ENCODE data around the gene MELK.

Gene MELK

GRCh38 chr9:36713515-36714490 is 141.1 kb downstream of the MELK start:
- Histone ChIP-seq H3K27me3 (ENCODE audit: control insufficient read depth in 1 of 2, insufficient read depth in 2 of 2, low read length in 2 of 2) (no peaks in the 10 kb centered on the region), H3K9ac (ENCODE audit: low read length in 2 of 2) (no peak overlapping the region), H3K9me3 (ENCODE audit: control insufficient read depth in 2 of 2, low read length in 2 of 2) (peaks cover 0 to 3% of the 10 kb centered on the region in 2 donors), H3K27ac (ENCODE audit: low read length) (no peak overlapping the region), H3K36me3 (ENCODE audit: control insufficient read depth in 2 of 2, insufficient read depth in 2 of 2, low read length in 2 of 2) (no peaks in the 10 kb centered on the region), H3K4me1 (ENCODE audit: control insufficient read depth, insufficient read depth, low read length) (no peaks in the 10 kb centered on the region), H3K4me3 (ENCODE audit: low read length in 2 of 2) (no peak overlapping the region)

GRCh38 chr9:36716496-36716895 is 143.8 kb downstream of the MELK start:
- Histone ChIP-seq H3K4me1 (ENCODE audit: control insufficient read depth, insufficient read depth, low read length) (no peaks in the 10 kb centered on the region), H3K9me3 (ENCODE audit: control insufficient read depth in 2 of 2, low read length in 2 of 2) (peaks cover 0 to 3% of the 10 kb centered on the region in 2 donors), H3K9ac (ENCODE audit: low read length in 2 of 2) (no peak overlapping the region), H3K36me3 (ENCODE audit: control insufficient read depth in 2 of 2, insufficient read depth in 2 of 2, low read length in 2 of 2) (no peaks in the 10 kb centered on the region), H3K4me3 (ENCODE audit: low read length in 2 of 2) (no peak overlapping the region), H3K27me3 (ENCODE audit: control insufficient read depth in 1 of 2, insufficient read depth in 2 of 2, low read length in 2 of 2) (no peaks in the 10 kb centered on the region), H3K27ac (ENCODE audit: low read length) (no peak overlapping the region)

DNA sequence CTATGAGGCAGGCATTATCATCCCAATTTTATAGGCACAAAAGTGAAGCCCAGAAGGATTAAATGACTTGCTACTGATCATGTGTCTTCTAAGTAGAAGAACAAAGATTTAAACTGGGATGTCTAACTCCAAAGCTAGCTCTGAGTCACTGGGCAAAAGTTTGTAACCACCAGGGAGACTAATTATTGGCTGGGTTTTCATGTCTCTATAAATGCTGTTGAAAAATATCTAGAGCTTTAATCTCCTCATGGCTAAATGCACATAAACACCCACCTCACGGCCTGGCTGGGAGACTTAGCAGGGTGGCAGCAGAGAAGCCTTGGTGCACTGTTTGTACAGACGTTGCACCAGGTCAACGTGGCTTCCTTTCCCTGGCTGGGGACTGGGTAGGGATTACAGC is 144.6 kb downstream of the MELK start:
- Histone ChIP-seq H3K27ac (ENCODE audit: low read length) (no peak overlapping the region), H3K36me3 (ENCODE audit: control insufficient read depth in 2 of 2, insufficient read depth in 2 of 2, low read length in 2 of 2) (no peaks in the 10 kb centered on the region), H3K9me3 (ENCODE audit: control insufficient read depth in 2 of 2, low read length in 2 of 2) (peaks cover 0 to 3% of the 10 kb centered on the region in 2 donors), H3K4me1 (ENCODE audit: control insufficient read depth, insufficient read depth, low read length) (no peaks in the 10 kb centered on the region), H3K4me3 (ENCODE audit: low read length in 2 of 2) (no peak overlapping the region), H3K27me3 (ENCODE audit: control insufficient read depth in 1 of 2, insufficient read depth in 2 of 2, low read length in 2 of 2) (no peaks in the 10 kb centered on the region), H3K9ac (ENCODE audit: low read length in 2 of 2) (no peak overlapping the region)

DNA sequence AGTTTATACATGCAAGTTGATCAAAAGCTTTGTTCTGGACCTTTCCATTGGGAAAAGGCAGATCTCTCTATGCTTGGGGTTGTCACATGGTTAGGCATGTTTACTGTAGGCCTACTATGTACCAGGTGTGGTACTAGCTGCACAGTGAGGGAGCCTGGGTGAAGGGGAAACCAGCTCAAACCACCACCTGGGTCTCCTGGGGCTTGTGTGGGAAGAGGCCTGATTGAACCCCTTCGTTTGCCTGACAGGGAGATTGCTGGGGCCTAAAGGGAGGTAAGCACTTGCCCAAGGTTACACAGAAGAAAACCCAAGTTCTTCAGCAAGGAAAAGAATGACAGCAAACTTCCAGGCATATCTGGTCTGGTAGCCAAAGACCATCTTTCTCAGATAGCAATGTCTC is 145.9 kb downstream of the MELK start:
- H3K27me3 ChIP-seq (ENCODE audit: control insufficient read depth in 1 of 2, insufficient read depth in 2 of 2, low read length in 2 of 2): no peaks in the 10 kb centered on the region
- no peak overlapping the region for H3K9ac ChIP-seq (ENCODE audit: low read length in 2 of 2)
- H3K36me3 ChIP-seq (ENCODE audit: control insufficient read depth in 2 of 2, insufficient read depth in 2 of 2, low read length in 2 of 2): no peaks in the 10 kb centered on the region
- H3K4me1 ChIP-seq (ENCODE audit: control insufficient read depth, insufficient read depth, low read length): no peaks in the 10 kb centered on the region
- no peak overlapping the region for H3K27ac ChIP-seq (ENCODE audit: low read length)
- H3K9me3 ChIP-seq (ENCODE audit: control insufficient read depth in 2 of 2, low read length in 2 of 2): no peaks in the 10 kb centered on the region
- no peak overlapping the region for H3K4me3 ChIP-seq (ENCODE audit: low read length in 2 of 2)

- H3K9ac ChIP-seq (ENCODE audit: low read length in 2 of 2): no peak overlapping the region
- H3K4me1 ChIP-seq (ENCODE audit: control insufficient read depth, insufficient read depth, low read length): no peaks in the 10 kb centered on the region
- no peak overlapping the region for H3K4me3 ChIP-seq (ENCODE audit: low read length in 2 of 2)
- peaks cover 0 to 4% of the 10 kb centered on the region in 2 donors for H3K27me3 ChIP-seq (ENCODE audit: control insufficient read depth in 1 of 2, insufficient read depth in 2 of 2, low read length in 2 of 2)
- no peak overlapping the region for H3K27ac ChIP-seq (ENCODE audit: low read length)
- H3K9me3 ChIP-seq (ENCODE audit: control insufficient read depth in 2 of 2, low read length in 2 of 2): no peaks in the 10 kb centered on the region
- H3K36me3 ChIP-seq (ENCODE audit: control insufficient read depth in 2 of 2, insufficient read depth in 2 of 2, low read length in 2 of 2): no peaks in the 10 kb centered on the region
These were observed 147.3 kb downstream of the MELK start for GRCh38 chr9:36720043-36720442.

DNA sequence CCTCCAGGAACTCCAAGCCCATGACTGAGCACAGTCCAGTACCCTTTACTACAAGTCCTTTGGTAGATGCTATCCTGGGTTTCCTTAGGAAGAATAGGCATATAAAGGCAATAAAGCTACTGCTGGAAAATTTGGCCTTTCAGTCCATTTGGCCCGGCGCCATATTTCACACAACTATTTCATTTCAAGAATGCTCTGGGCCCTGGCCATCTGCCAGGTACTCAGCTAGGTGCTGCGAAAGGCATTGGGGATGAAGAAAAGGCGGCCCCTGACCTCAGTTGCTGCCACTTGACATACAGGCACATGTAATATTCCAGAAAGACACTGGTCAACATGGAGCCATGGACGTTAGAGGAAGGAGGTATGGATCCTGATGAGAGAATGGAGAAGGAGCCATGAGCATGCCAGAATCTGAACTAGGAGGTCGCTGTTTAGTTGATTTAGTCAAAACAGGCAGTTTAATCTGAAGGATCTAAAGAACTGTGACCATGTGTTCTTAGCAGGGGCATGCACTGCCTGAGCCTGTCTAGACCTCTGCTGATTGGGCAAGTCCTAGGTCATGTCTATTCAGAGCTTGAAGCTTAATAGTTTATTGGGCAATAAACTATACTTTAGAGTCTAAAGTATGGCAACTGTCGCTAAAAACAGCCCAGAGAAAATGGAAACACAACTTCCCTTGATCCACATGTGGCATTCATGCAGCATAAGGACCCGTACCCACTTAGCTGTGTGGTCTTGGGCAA is 149.3 kb downstream of the MELK start:
- Histone ChIP-seq H3K4me3 (ENCODE audit: low read length in 2 of 2) (no peak overlapping the region), H3K36me3 (ENCODE audit: control insufficient read depth in 2 of 2, insufficient read depth in 2 of 2, low read length in 2 of 2) (no peaks in the 10 kb centered on the region), H3K4me1 (ENCODE audit: control insufficient read depth, insufficient read depth, low read length) (no peaks in the 10 kb centered on the region), H3K9me3 (ENCODE audit: control insufficient read depth in 2 of 2, low read length in 2 of 2) (no peaks in the 10 kb centered on the region), H3K27me3 (ENCODE audit: control insufficient read depth in 1 of 2, insufficient read depth in 2 of 2, low read length in 2 of 2) (peaks cover 0 to 4% of the 10 kb centered on the region in 2 donors), H3K9ac (ENCODE audit: low read length in 2 of 2) (no peak overlapping the region), H3K27ac (ENCODE audit: low read length) (no peak overlapping the region)

DNA sequence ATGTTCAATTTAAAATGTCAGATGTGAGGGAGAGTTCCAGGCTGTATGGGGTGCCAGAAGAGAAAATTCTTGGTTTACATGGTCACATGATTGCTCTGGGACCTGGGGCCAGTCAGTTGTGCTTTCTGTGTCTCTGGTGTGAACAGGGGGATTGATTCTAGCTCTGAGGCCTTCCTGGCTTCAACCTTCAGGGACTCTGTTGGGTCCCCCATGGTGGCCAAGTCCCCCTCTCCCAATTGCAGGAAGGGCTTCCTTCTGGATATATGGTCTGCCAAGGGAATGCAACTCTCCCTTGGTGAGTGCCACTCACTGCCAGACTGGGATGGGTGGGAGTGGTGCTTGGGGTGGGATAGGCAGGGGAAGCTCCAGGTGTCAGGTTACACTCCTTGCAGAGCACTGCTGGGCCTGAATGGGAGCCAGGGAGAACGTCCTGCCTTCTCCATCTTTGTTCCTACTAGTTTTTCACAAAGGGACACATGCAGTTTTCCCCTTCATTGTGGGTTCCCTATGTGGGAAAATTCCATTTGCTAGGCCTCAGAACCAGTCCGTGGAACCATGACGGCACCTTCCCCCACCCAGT is 153.2 kb downstream of the MELK start:
- Histone ChIP-seq H3K9ac (ENCODE audit: low read length in 2 of 2) (no peak overlapping the region), H3K27ac (ENCODE audit: low read length) (no peak overlapping the region), H3K9me3 (ENCODE audit: control insufficient read depth in 2 of 2, low read length in 2 of 2) (peaks cover 0 to 4% of the 10 kb centered on the region in 2 donors), H3K4me3 (ENCODE audit: low read length in 2 of 2) (no peak overlapping the region), H3K36me3 (ENCODE audit: control insufficient read depth in 2 of 2, insufficient read depth in 2 of 2, low read length in 2 of 2) (no peaks in the 10 kb centered on the region), H3K4me1 (ENCODE audit: control insufficient read depth, insufficient read depth, low read length) (no peaks in the 10 kb centered on the region), H3K27me3 (ENCODE audit: control insufficient read depth in 1 of 2, insufficient read depth in 2 of 2, low read length in 2 of 2) (peaks cover 0 to 4% of the 10 kb centered on the region in 2 donors)

Measured in stomach smooth muscle (tissue), 2 donors.